Body of pancreas (tissue), 4 donors: ENCODE data around the gene ANKRD11. TPM values are rescaled to one million over a fixed set of nuclear protein-coding genes. Genes with fewer than 3 reads are reported as not detected.

Source experiments
- ATAC-seq: fragments of 150-250 bp; one replicate; pipeline ENCODE4 v1.9.1; 2016
- DNase-seq, 4 donors: peaks; one replicate each; pipeline ENCODE4 v3.0.0-alpha.2; 2019
- H3K27ac ChIP-seq, 4 donors: fragments of 200-600 bp; sonication (generic); 1 replicate in 3 of 4; 2 replicates in 1 of 4; pipeline versions ENCODE4 v1.5.1 to v1.6.1; 2016 to 2019; ENCODE audit warnings: mild to moderate bottlenecking in 1 of 4, mixed read lengths in 1 of 4, moderate library complexity in 1 of 4
- H3K27me3 ChIP-seq, 2 donors: fragments of 200-600 bp; sonication (generic); one replicate each; pipeline ENCODE4 v1.6.0; 2016; ENCODE audit warnings: mild to moderate bottlenecking in 1 of 2
- H3K36me3 ChIP-seq, 2 donors: fragments of 200-600 bp; sonication (generic); replicated peaks in 1 of 2; 2 replicates each; pipeline ENCODE4 v1.5.1; 2016; ENCODE audit warnings: low read depth in 2 of 2; ENCODE audit not compliant: insufficient read depth in 1 of 2
- H3K4me1 ChIP-seq: fragments of 200-600 bp; sonication (generic); one replicate; pipeline ENCODE4 v1.6.0; 2016
- H3K4me3 ChIP-seq, 2 donors: fragments of 200-600 bp; sonication (generic); 1 replicate in 1 of 2; 2 replicates in 1 of 2; pipeline ENCODE4 v1.5.1; 2016 to 2019
- H3K9me3 ChIP-seq, 3 donors: fragments of 200-600 bp; sonication (generic); 1 replicate in 2 of 3; 2 replicates in 1 of 3; pipeline ENCODE4 v1.5.1; 2016
- CTCF ChIP-seq, 7 experiments: fragments of 450-650 bp in 4 of 7; fragments of 200-600 bp in 3 of 7; sonication (generic) in 3 of 7; IDR thresholded peaks; one replicate each; pipeline ENCODE4 v1.5.1; 2016 to 2019; ENCODE audit warnings: antibody characterized with exemption in 7 of 7
- POLR2A ChIP-seq, 3 donors: fragments of 450-650 bp; IDR thresholded peaks; one replicate each; pipeline ENCODE4 v1.6.1; 2016; ENCODE audit warnings: antibody characterized with exemption in 3 of 3, mild to moderate bottlenecking in 2 of 3
- WGBS, 2 donors: methylation state at CpG; one replicate each; pipeline ENCODE4 v1.1.5; 2017; 5-methylcytosine and 5-hydroxymethylcytosine counted together
- intact Hi-C: fragments of 100-400 bp; cut with DNase I; formaldehyde crosslinking; loops from one replicate; pipeline ENCODE4 v1.15.1; 2023
- total RNA-seq, 2 donors: library from RNA; depleted of rRNA; stranded (reverse); fragments of >200 nt; gene quantifications; one replicate each; pipeline ENCODE4 v1.1.0, GENCODE V29; 2016

ANKRD11 gene
- total RNA-seq, 2 donors from 2014 or later: 52.1 to 97.9 TPM

- Histone ChIP-seq H3K4me1 (peaks cover 87% of the 10 kb centered on the region), H3K27ac (no peak overlapping the region), H3K27me3 (no peaks in the 10 kb centered on the region), H3K9me3 (no peaks in the 10 kb centered on the region), H3K4me3 (no peak overlapping the region), H3K36me3 (no peaks in the 10 kb centered on the region)
- WGBS, 2 donors: 35 to 45% methylated on average over 1 to 4 of the region's 4 CpGs
- TF ChIP-seq POLR2A (IDR thresholded peaks at IDR 0.05) (no peak), CTCF (IDR thresholded peaks at IDR 0.05) (no peak)
- DNase-seq (peak in 1 of 4 donors; percentile 40), ATAC-seq (no peak)
- intact Hi-C loops: loop anchor here (10.0 kb wide), 1 partner anchor 72 kb away; no protein-coding TSS in a partner anchor
Measured at GRCh38 chr16:89412811-89413210, 77.5 kb downstream of the ANKRD11 start.

DNA sequence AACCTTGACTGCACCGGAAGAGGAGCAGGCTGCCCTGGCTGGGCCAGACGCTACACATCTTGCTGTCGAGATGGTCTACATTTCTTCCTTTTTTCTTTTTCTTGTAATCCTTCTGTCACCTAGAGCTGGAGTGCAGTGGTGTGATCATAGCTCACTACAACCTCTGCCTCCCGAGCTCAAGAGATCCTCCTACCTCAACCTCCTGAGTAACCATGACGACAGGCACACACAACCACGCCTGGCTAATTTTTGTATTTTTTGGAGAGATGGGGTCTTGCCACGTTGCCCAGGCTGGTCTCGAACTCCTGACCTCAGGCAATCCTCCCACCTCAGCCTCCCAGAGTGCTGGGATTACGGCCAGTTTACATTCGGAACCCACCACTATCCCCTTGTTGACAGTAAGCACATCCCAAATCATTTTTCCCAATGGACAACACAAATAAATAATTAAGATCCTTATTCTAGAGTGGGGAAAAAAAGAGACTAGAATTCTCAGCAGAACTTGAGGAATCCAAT is 79.0 kb downstream of the ANKRD11 start:
- Histone ChIP-seq H3K4me1 (peaks cover 87% of the 10 kb centered on the region), H3K4me3 (no peak overlapping the region), H3K9me3 (no peaks in the 10 kb centered on the region), H3K36me3 (no peaks in the 10 kb centered on the region), H3K27ac (peak overlapping the region; percentile 54 to 86 (median 74)), H3K27me3 (no peaks in the 10 kb centered on the region)
- TF ChIP-seq POLR2A (IDR thresholded peaks at IDR 0.05) (no peak), CTCF (IDR thresholded peaks at IDR 0.05) (no peak)
- intact Hi-C loops: loop anchor here (10.0 kb wide), 1 partner anchor 73 kb away; no protein-coding TSS in a partner anchor
- DNase-seq: no peak
- no peak for ATAC-seq
- WGBS, 2 donors: 42 to 51% methylated on average over 10 of the region's 10 CpGs

- H3K36me3 ChIP-seq: no peaks in the 10 kb centered on the region
- peaks cover 87% of the 10 kb centered on the region for H3K4me1 ChIP-seq
- peak overlapping the region; percentile 54 to 86 (median 74) for H3K27ac ChIP-seq
- ATAC-seq: peak; percentile 96
- H3K9me3 ChIP-seq: no peaks in the 10 kb centered on the region
- no peak overlapping the region for H3K4me3 ChIP-seq
- intact Hi-C loops: loop anchor here (10.0 kb wide), 1 partner anchor 74 kb away; no protein-coding TSS in a partner anchor
- peak in 6 of 7 experiments; percentile 11 to 68 (median 62) for TF ChIP-seq CTCF (IDR thresholded peaks at IDR 0.05)
- peak in 2 of 3 donors; percentile 27 to 49 for TF ChIP-seq POLR2A (IDR thresholded peaks at IDR 0.05)
- WGBS, 2 donors: 5 to 10% methylated on average over 9 to 11 of the region's 11 CpGs
- no peaks in the 10 kb centered on the region for H3K27me3 ChIP-seq
- DNase-seq: peak; percentile 91 to 98 (median 97)
Measured at GRCh38 chr16:89410794-89411309, 79.5 kb downstream of the ANKRD11 start.

- no peaks in the 10 kb centered on the region for H3K9me3 ChIP-seq
- H3K4me1 ChIP-seq: peaks cover 89% of the 10 kb centered on the region
- no peak for DNase-seq
- 7 to 17% methylated on average over 6 of the region's 6 CpGs for WGBS, 2 donors
- no peaks in the 10 kb centered on the region for H3K27me3 ChIP-seq
- intact Hi-C loops: loop anchor here (10.0 kb wide), 1 partner anchor 74 kb away; no protein-coding TSS in a partner anchor
- H3K4me3 ChIP-seq: no peak overlapping the region
- H3K36me3 ChIP-seq: no peaks in the 10 kb centered on the region
- TF ChIP-seq CTCF (IDR thresholded peaks at IDR 0.05) (no peak), POLR2A (IDR thresholded peaks at IDR 0.05) (no peak)
- no peak for ATAC-seq
- peak overlapping the region; percentile 39 to 86 (median 74) for H3K27ac ChIP-seq
Measured at GRCh38 chr16:89410322-89410721, 80.0 kb downstream of the ANKRD11 start.
